Natural killer cell (primary cell): ENCODE measurements around the gene THSD7B. TPM values are rescaled to one million over a fixed set of nuclear protein-coding genes. Genes with fewer than 3 reads are reported as not detected.

Experiments
- ATAC-seq, 3 donors: fragments of 150-1000 bp in 2 of 3; fragments of 200-7000 bp in 1 of 3; cut with Tn5 transposase; 1 replicate in 1 of 3; 2 replicates in 2 of 3; pipeline ENCODE4 v1.10.0; 2021; ENCODE audit warnings: mild to moderate bottlenecking in 2 of 3, moderate library complexity in 2 of 3
- DNase-seq, 2 donors: peaks; one replicate each; pipeline versions ENCODE4 v3.0.0 to v3.0.0-alpha.2; 2013 to 2021; ENCODE audit warnings: mixed read lengths in 1 of 2
- H3K27ac ChIP-seq: one replicate; pipeline ENCODE4 v1.5.1; 2013; ENCODE audit warnings: mild to moderate bottlenecking, low read length
- H3K27me3 ChIP-seq: one replicate; pipeline ENCODE4 v1.6.1; 2013; ENCODE audit warnings: low read length; ENCODE audit not compliant: control insufficient read depth, insufficient read depth
- H3K36me3 ChIP-seq: one replicate; pipeline ENCODE4 v1.6.1; 2013; ENCODE audit warnings: low read length; ENCODE audit not compliant: control insufficient read depth, insufficient read depth
- H3K4me1 ChIP-seq: one replicate; pipeline ENCODE4 v1.6.1; 2013; ENCODE audit warnings: low read length; ENCODE audit not compliant: control insufficient read depth, insufficient read depth
- H3K4me3 ChIP-seq: one replicate; pipeline ENCODE4 v1.5.1; 2013; ENCODE audit warnings: low read length
- H3K9me3 ChIP-seq: one replicate; pipeline ENCODE4 v1.6.1; 2013; ENCODE audit warnings: low read length; ENCODE audit not compliant: control insufficient read depth, insufficient read depth
- H3K27ac Mint-ChIP-seq, 2 donors: one replicate each; pipeline ENCODE4 v1.8.0; 2022; ENCODE audit warnings: mild to moderate bottlenecking in 2 of 2, mixed read lengths in 2 of 2, moderate library complexity in 1 of 2
- H3K27me3 Mint-ChIP-seq, 2 donors: one replicate each; pipeline ENCODE4 v1.8.0; 2022; ENCODE audit warnings: low read depth in 2 of 2, mixed read lengths in 2 of 2
- H3K36me3 Mint-ChIP-seq: one replicate; pipeline ENCODE4 v1.8.0; 2022; ENCODE audit warnings: mixed read lengths
- H3K4me1 Mint-ChIP-seq, 2 donors: one replicate each; pipeline ENCODE4 v1.8.0; 2022; ENCODE audit warnings: mixed read lengths in 2 of 2
- H3K4me3 Mint-ChIP-seq: one replicate; pipeline ENCODE4 v1.8.0; 2022; ENCODE audit warnings: mild to moderate bottlenecking, moderate library complexity, mixed read lengths
- H3K9me3 Mint-ChIP-seq, 2 donors: one replicate each; pipeline ENCODE4 v1.8.0; 2022; ENCODE audit warnings: mixed read lengths in 2 of 2
- CTCF ChIP-seq: fragments of 200-600 bp; IDR thresholded peaks from one replicate; pipeline ENCODE4 v1.8.0; 2022; ENCODE audit warnings: antibody characterized with exemption
- WGBS: methylation state at CpG from one replicate; pipeline ENCODE4 v1.1.7; 2013; ENCODE audit warnings: missing lambda C conversion rate; ENCODE audit not compliant: insufficient coverage; 5-methylcytosine and 5-hydroxymethylcytosine counted together
- intact Hi-C: fragments of 100-400 bp; cut with micrococcal nuclease; formaldehyde crosslinking; loops from one replicate; pipeline ENCODE4 v1.14.2; 2022
- total RNA-seq, 4 donors: library from RNA; stranded (reverse); fragments of 120-200 nt in 1 of 4; gene quantifications; one replicate each; pipeline versions ENCODE4 v1.2.3 to v1.2.4, GENCODE V29; 2013 to 2022

Gene THSD7B
- total RNA-seq, 3 donors from 2014 or later (not counting 1 experiment from before 2014, with no cell fraction given) = not detected

- Histone ChIP-seq H3K36me3 (no peaks in the 10 kb centered on the region), H3K9me3 (peaks cover 4% of the 10 kb centered on the region), H3K4me3 (no peak overlapping the region), H3K4me1 (no peaks in the 10 kb centered on the region), H3K27ac (no peak overlapping the region), H3K27me3 (no peaks in the 10 kb centered on the region)
- no peak for TF ChIP-seq CTCF
- ATAC-seq (no peak), DNase-seq (no peak)
- Mint-ChIP-seq H3K27ac (no peak overlapping the region), H3K9me3 (peaks cover 14 to 23% of the 10 kb centered on the region in 2 donors), H3K4me3 (no peak overlapping the region), H3K4me1 (no peaks in the 10 kb centered on the region), H3K27me3 (no peaks in the 10 kb centered on the region), H3K36me3 (no peaks in the 10 kb centered on the region)
- intact Hi-C loops = no loop called here
- 85% methylated on average over 7 of the region's 7 CpGs for WGBS
Measured at GRCh38 chr2:137405496-137405895, 640.2 kb downstream of the THSD7B start.

- no peak for ATAC-seq
- Mint-ChIP-seq H3K9me3 (peaks cover 26 to 28% of the 10 kb centered on the region in 2 donors), H3K27ac (no peak overlapping the region), H3K4me1 (no peaks in the 10 kb centered on the region), H3K36me3 (no peaks in the 10 kb centered on the region), H3K27me3 (no peaks in the 10 kb centered on the region), H3K4me3 (no peak overlapping the region)
- DNase-seq = no peak
- Histone ChIP-seq H3K27me3 (no peaks in the 10 kb centered on the region), H3K36me3 (no peaks in the 10 kb centered on the region), H3K9me3 (no peaks in the 10 kb centered on the region), H3K4me3 (no peak overlapping the region), H3K27ac (no peak overlapping the region), H3K4me1 (no peaks in the 10 kb centered on the region)
- intact Hi-C loops = no loop called here
- WGBS = 84% methylated on average over 4 of the region's 5 CpGs
- no peak for TF ChIP-seq CTCF
Measured at GRCh38 chr2:137411585-137411984, 646.2 kb downstream of the THSD7B start.

- WGBS = 61% methylated on average over 3 of the region's 3 CpGs
- intact Hi-C loops = no loop called here
Measured at GRCh38 chr2:137420744-137421143, 655.4 kb downstream of the THSD7B start.

More at GRCh38 chr2:137420744-137421143, 655.4 kb downstream of the THSD7B start:
- H3K36me3 ChIP-seq = no peaks in the 10 kb centered on the region
- no peak overlapping the region for H3K27ac ChIP-seq
- peaks cover 10% of the 10 kb centered on the region for H3K9me3 ChIP-seq
- no peaks in the 10 kb centered on the region for H3K4me1 Mint-ChIP-seq
- DNase-seq (no peak), ATAC-seq (no peak)
- no peaks in the 10 kb centered on the region for H3K4me1 ChIP-seq
- TF ChIP-seq CTCF = no peak
- peaks cover 10 to 22% of the 10 kb centered on the region in 2 donors for H3K9me3 Mint-ChIP-seq
- no peaks in the 10 kb centered on the region for H3K27me3 ChIP-seq
- no peak overlapping the region for H3K4me3 Mint-ChIP-seq
- no peak overlapping the region for H3K4me3 ChIP-seq
- peaks cover 11% of the 10 kb centered on the region for H3K36me3 Mint-ChIP-seq
- no peaks in the 10 kb centered on the region for H3K27me3 Mint-ChIP-seq
- H3K27ac Mint-ChIP-seq = no peak overlapping the region
